Neuron (in vitro differentiated cells): ENCODE data around the gene DOCK2.

Experiments
- H2AFZ ChIP-seq: one replicate; pipeline ENCODE4 v1.6.1; 2013; ENCODE audit warnings: low read depth, mild to moderate bottlenecking, inconsistent platforms, low read length, moderate library complexity
- H3K27me3 ChIP-seq: one replicate; pipeline ENCODE4 v1.6.1; 2013; ENCODE audit warnings: low read length; ENCODE audit not compliant: insufficient read depth
- H3K36me3 ChIP-seq: one replicate; pipeline ENCODE4 v1.6.1; 2013; ENCODE audit warnings: low read length; ENCODE audit not compliant: insufficient read depth
- H3K4me1 ChIP-seq: one replicate; pipeline ENCODE4 v1.6.1; 2013; ENCODE audit warnings: low read length; ENCODE audit not compliant: insufficient read depth
- H3K4me3 ChIP-seq: 2 replicates; pipeline ENCODE4 v1.5.1; 2013; ENCODE audit warnings: mild to moderate bottlenecking, low read length, moderate library complexity
- H3K9me3 ChIP-seq: one replicate; pipeline ENCODE4 v1.6.1; 2013; ENCODE audit warnings: low read length

DOCK2 gene

DNA sequence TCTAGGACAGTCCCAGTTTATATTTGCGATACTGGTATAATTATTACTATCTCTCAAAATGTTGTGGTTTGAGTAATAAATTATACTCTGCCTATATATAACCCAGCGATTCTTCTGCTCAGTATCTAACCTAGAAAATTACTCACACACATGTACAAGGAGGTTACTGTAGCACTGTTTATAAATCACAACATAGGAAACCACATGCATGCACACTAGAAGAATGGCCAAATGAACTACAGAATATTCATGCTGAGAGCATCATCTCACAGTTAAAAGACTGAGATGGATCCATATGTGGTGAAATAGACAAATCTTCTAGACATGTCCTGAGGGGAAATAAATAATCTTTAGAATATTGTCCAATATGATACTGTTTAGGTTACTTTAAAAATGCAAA is 281.2 kb downstream of the DOCK2 start:
- Histone ChIP-seq H3K4me3 (no peak overlapping the region), H3K9me3 (no peaks in the 10 kb centered on the region), H2AFZ (no peak overlapping the region), H3K36me3 (no peaks in the 10 kb centered on the region), H3K27me3 (no peaks in the 10 kb centered on the region), H3K4me1 (no peaks in the 10 kb centered on the region)

DNA sequence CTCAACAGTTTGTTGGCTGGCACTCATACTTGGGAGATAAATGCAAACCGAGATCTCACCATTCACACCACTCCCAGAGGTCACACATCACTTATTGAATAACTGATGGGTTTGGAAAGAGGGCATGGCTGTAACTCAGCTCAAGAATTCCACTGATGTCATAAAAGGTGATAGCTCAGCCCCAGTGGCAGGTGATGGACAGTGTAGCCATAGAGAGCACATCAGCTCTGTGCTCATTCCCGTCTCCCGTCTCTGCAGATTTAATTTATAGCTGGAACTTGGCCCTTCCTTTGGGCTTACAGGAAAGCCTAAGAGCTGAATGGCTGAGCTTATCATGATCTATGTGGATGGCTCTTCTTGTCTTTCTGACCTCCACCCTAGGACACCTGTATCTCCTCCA is 283.4 kb downstream of the DOCK2 start:
- no peak overlapping the region for H3K4me3 ChIP-seq
- no peaks in the 10 kb centered on the region for H3K27me3 ChIP-seq
- no peak overlapping the region for H2AFZ ChIP-seq
- no peaks in the 10 kb centered on the region for H3K4me1 ChIP-seq
- H3K36me3 ChIP-seq, result no peaks in the 10 kb centered on the region
- no peaks in the 10 kb centered on the region for H3K9me3 ChIP-seq

DNA sequence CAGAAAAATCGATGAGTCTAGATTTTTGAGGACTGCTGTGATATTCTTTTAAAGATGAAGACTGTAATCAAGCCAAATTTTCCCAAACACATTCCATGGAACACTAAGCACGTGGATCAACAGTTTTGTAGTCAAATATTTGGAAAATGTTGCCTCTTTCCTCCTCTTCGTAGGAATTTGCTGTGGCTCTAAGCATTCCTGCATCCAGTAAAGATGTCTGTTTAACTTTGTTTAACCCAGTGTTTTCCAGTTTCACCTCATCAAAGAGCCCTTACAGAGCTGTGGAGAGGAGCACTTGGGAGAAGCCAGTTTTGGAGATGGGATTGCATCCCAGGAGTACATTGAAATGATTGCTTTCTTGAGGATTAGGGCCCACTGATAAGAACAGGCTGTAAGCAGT is 284.3 kb downstream of the DOCK2 start:
- H3K4me3 ChIP-seq, result no peak overlapping the region
- no peak overlapping the region for H2AFZ ChIP-seq
- no peaks in the 10 kb centered on the region for H3K27me3 ChIP-seq
- no peaks in the 10 kb centered on the region for H3K4me1 ChIP-seq
- H3K9me3 ChIP-seq, result no peaks in the 10 kb centered on the region
- H3K36me3 ChIP-seq, result no peaks in the 10 kb centered on the region

DNA sequence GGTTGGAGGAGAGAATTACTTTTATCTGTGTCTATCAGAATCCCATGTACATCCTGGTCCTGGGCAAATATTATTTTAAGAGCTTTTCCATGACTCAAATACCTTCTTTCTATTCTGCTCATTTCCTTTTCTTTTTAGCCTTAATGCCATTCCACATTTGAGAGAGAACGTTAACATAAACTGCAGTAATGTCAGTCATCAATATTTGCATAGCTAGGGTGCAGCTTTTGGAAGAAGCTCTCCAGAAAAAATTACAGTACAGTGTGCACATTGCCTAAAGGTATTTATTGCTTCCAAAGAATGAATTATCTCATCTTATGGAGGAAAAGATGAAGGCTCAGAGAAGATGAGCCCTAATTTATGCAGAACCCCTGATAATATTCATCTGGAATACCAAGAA is 284.9 kb downstream of the DOCK2 start:
- Histone ChIP-seq H3K4me3 (no peak overlapping the region), H3K36me3 (no peaks in the 10 kb centered on the region), H3K9me3 (no peaks in the 10 kb centered on the region), H2AFZ (no peak overlapping the region), H3K4me1 (no peaks in the 10 kb centered on the region), H3K27me3 (no peaks in the 10 kb centered on the region)

DNA sequence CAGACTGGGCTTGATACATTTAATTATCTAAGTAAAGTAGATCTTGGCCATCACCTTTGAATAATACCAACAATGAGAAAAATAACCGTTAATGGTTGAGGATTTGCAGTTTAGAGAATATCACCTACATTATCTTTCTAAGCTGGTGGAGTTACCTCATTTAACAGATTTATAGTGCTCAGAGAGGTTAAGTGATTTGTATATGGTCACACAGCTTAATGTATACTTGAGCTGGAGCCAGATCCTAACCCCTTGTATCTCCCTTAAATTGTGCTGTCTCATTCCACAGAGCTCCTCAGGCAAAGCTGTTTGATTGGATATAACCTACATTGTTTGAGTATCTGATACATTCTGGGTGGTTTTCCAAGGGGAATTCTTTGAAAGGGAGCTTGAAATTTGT is 285.4 kb downstream of the DOCK2 start:
- no peaks in the 10 kb centered on the region for H3K36me3 ChIP-seq
- H3K4me3 ChIP-seq, result no peak overlapping the region
- H3K4me1 ChIP-seq, result no peaks in the 10 kb centered on the region
- H3K9me3 ChIP-seq, result no peaks in the 10 kb centered on the region
- no peak overlapping the region for H2AFZ ChIP-seq
- H3K27me3 ChIP-seq, result no peaks in the 10 kb centered on the region

DNA sequence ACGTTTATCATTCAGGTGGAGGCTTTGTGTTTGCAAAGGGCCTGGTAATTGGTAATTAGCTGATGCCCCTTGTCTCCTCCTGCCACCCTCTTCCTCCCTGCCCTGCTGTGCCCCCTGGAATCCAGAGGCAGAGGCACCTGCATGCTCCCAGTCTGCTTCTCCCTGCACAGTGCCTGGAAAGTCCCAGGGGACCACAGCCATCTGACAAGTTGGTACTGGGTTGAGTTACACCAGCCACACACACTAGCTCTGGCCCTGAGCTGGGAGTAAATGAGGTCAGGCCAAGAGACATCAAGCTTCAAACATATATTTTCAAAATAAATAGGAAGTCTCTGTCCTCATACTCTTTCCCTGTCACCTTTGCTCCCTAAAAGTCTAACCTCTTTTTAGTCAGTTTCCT is 286.9 kb downstream of the DOCK2 start:
- Histone ChIP-seq H3K4me3 (no peak overlapping the region), H3K4me1 (no peaks in the 10 kb centered on the region)

DNA sequence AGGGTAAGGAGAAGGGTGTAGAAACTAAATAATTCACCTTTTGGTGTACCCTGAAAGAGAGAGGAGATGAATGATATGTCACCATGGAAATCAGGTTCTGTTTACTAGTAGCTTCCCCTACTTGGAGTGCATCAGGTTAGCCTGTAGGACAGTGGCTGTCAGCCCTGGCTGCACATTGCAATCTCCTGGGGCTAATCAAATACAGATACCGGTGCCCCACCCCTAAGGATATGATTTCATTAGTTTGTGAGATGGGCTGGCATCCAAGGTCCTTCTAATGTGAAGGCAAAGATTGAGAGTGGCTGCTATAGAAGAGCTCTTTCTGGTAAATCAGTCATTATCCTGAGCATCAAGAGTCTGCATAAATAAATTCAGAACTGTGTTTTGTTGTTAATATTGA is 296.1 kb downstream of the DOCK2 start:
- no peak overlapping the region for H3K4me3 ChIP-seq
- H3K27me3 ChIP-seq, result no peaks in the 10 kb centered on the region
- no peaks in the 10 kb centered on the region for H3K4me1 ChIP-seq
- no peaks in the 10 kb centered on the region for H3K9me3 ChIP-seq
- no peaks in the 10 kb centered on the region for H3K36me3 ChIP-seq
- no peak overlapping the region for H2AFZ ChIP-seq

More for the DNA sequence above, 286.9 kb downstream of the DOCK2 start:
- Histone ChIP-seq H3K9me3 (no peaks in the 10 kb centered on the region), H2AFZ (no peak overlapping the region), H3K36me3 (no peaks in the 10 kb centered on the region), H3K27me3 (no peaks in the 10 kb centered on the region)

DNA sequence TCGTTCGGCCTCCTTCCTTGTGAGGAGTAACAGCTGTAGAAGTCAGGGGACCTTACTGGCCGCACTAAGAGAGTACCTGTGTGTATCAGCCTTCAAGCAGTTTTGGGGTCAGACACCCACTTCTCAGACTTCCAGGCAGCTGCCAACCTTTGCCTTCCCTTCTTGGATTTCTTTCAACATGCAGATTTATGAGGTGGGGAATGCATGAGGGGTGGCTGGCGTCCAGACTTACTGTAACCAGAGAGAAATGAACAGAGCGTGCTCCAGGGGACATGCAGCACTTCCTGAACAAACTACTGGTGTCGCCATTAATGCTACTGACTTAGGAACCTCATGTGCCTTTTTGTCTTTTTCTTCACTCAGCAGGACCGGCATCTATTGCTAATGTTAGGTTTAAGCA is 296.5 kb downstream of the DOCK2 start:
- Histone ChIP-seq H2AFZ (no peak overlapping the region), H3K4me3 (no peak overlapping the region), H3K4me1 (no peaks in the 10 kb centered on the region), H3K36me3 (no peaks in the 10 kb centered on the region), H3K27me3 (no peaks in the 10 kb centered on the region), H3K9me3 (no peaks in the 10 kb centered on the region)

DNA sequence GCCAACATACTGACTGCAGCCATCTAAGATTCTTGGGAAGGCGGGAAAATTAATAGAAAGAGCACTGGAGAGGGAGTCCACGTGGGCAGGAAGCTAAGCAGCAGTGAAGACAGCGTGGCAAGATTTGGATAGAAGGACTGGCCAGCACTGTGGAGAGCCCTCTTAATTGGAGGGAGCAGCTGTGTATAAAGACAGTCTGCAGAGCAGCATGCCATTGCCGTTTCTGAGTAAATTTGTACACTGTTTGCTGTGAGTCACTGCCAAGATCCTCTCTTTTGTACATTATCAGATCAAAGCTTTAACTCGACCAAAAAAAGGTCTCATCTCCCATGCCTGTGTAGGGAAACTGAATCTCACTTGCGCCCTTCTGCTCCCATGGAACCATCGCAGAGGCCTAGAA is 297.9 kb downstream of the DOCK2 start:
- no peaks in the 10 kb centered on the region for H3K36me3 ChIP-seq
- H2AFZ ChIP-seq, result no peak overlapping the region
- no peak overlapping the region for H3K4me3 ChIP-seq
- H3K4me1 ChIP-seq, result no peaks in the 10 kb centered on the region
- no peaks in the 10 kb centered on the region for H3K27me3 ChIP-seq
- H3K9me3 ChIP-seq, result no peaks in the 10 kb centered on the region

DNA sequence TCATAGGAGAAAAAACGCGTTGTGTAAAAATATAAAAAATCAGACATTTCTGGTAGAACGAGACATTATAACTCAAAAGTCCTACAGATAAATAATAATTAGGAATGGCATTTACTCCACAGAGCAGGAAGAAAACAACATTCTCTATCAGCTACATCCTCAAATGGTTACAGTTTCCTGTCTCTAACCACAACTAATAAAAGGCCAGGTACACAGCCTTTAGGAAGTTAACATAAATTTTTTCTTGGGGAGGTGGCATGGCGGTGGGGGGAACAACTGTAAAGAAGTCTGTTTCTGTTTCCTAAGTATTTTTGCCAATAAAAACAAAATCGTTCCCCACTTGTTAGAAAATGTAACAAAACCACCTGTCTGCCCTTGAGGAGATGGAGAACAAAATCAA is 298.7 kb downstream of the DOCK2 start:
- H3K4me1 ChIP-seq, result no peaks in the 10 kb centered on the region
- H2AFZ ChIP-seq, result no peak overlapping the region
- no peaks in the 10 kb centered on the region for H3K36me3 ChIP-seq
- no peaks in the 10 kb centered on the region for H3K9me3 ChIP-seq
- no peak overlapping the region for H3K4me3 ChIP-seq
- H3K27me3 ChIP-seq, result no peaks in the 10 kb centered on the region

DNA sequence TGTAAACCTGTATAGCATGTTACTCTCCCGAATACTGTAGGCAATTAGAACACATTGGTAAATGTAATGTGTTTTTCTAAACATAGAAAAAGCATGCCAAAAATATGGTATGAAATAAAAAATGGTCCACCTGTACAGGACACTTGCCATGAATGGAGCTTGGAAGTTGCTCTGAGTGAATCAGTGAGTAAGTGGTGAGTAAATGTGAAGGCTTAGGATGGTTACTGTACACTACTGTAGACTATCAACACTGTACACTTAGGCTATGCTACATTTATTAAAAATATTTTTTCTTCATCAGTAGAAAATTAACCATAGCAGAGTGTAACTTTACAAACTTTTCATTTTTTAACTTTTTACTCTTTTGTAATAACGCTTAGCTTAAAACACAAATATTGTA is 301.4 kb downstream of the DOCK2 start:
- Histone ChIP-seq H3K36me3 (no peaks in the 10 kb centered on the region), H3K4me1 (peaks cover 8% of the 10 kb centered on the region), H2AFZ (no peak overlapping the region), H3K27me3 (no peaks in the 10 kb centered on the region), H3K4me3 (no peak overlapping the region), H3K9me3 (no peaks in the 10 kb centered on the region)

DNA sequence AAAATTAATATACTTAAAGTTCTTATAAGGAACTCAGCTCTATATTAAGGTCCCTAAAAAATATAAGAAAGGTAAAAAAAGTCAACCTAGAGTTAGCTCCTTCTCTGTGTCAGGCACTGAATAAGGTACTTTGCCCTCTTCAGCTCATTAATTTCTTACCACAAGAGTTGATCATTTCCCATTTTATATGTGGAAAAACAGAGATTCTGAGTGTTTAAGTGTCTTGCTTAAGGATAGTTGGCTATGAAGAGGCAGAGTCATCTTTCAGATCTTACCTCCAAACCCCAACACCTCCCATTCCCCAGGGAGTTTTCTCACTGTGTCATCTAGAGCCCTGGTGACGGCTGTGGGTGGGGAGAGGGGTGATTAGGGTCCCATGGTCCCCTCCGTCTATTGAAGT is 302.7 kb downstream of the DOCK2 start:
- no peak overlapping the region for H2AFZ ChIP-seq
- H3K4me3 ChIP-seq, result no peak overlapping the region
- H3K36me3 ChIP-seq, result no peaks in the 10 kb centered on the region
- no peaks in the 10 kb centered on the region for H3K27me3 ChIP-seq
- H3K4me1 ChIP-seq, result peaks cover 11% of the 10 kb centered on the region
- H3K9me3 ChIP-seq, result no peaks in the 10 kb centered on the region

DNA sequence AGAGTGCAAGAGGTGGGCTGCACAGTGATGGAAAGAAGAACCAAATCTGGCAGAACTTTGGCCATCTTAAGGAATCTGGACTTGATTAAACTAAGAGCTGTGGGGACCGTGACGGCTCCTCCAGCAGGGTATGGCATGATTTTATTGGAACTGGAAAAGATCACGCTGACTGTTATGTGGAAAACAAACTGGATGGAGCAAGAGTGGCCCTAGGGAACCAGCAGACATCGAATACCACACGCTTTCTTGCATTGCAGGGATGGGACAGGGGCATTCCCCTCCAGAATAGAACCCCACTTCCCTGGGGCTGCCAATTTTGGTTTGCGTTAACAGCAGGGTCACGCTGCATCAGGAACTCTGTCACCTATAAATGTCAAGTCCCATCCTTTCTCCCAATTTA is 304.5 kb downstream of the DOCK2 start:
- Histone ChIP-seq H2AFZ (no peak overlapping the region), H3K36me3 (no peaks in the 10 kb centered on the region), H3K9me3 (no peaks in the 10 kb centered on the region), H3K27me3 (no peaks in the 10 kb centered on the region), H3K4me3 (no peak overlapping the region), H3K4me1 (peaks cover 29% of the 10 kb centered on the region)

DNA sequence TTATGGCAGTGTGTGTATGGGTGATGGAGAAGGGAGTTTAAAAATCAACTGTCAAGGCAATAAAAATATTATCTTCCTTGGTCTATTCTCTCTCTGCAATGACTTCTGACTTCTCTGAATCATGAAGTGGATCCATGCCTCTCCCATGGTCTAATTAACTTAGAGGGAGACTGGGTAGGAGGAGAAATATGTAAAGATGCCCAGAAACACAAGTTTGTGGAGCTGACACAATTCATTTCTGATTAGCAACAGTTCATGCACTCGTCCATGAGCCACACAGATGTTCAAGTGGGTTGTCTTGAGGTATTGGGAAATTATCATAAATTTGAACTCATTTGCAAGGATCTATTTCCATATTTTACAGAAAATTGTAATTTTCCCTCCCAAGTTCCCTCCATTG is 305.1 kb downstream of the DOCK2 start:
- no peaks in the 10 kb centered on the region for H3K36me3 ChIP-seq
- H3K27me3 ChIP-seq, result no peaks in the 10 kb centered on the region
- H3K9me3 ChIP-seq, result no peaks in the 10 kb centered on the region
- H3K4me3 ChIP-seq, result no peak overlapping the region
- H2AFZ ChIP-seq, result no peak overlapping the region
- peaks cover 32% of the 10 kb centered on the region for H3K4me1 ChIP-seq
